A673 (cell line): Measurements from ENCODE around the gene BANK1. TPM values are rescaled to one million over a fixed set of nuclear protein-coding genes. Genes with fewer than 3 reads are reported as not detected.

ENCODE experiments used
- BruUV-seq: library from RNA; stranded (reverse); fragments of 400-500 nt; replicated peaks from 2 replicates; lab custom pipeline; 2021; lab: Mats Ljungman, UMichigan
- CTCF ChIA-PET: fragments of 300-600 bp; sonication (Branson Sonifier 250); formaldehyde crosslinking; loops from one replicate; lab custom pipeline; 2022; ENCODE audit warnings: antibody characterized with exemption; lab: Charles Lee
- POLR2A ChIA-PET: fragments of 300-600 bp; sonication (Branson Sonifier 250); formaldehyde crosslinking; loops from one replicate; lab custom pipeline; 2022; ENCODE audit warnings: antibody characterized with exemption; ENCODE audit not compliant: low non-redundant PET; lab: Charles Lee
- DNase-seq: peaks from one replicate; pipeline ENCODE4 v3.0.0-alpha.2; 2015; ENCODE audit warnings: low spot score
- H3K27ac ChIP-seq: fragments of 200-600 bp; sonication (generic); 2 replicates; pipeline ENCODE4 v1.5.1; 2016; ENCODE audit warnings: mixed run types, low read depth, mild to moderate bottlenecking, mixed read lengths, antibody characterized with exemption, low read length; ENCODE audit not compliant: poor library complexity, severe bottlenecking
- H3K27me3 ChIP-seq: fragments of 200-600 bp; sonication (generic); replicated peaks from 2 replicates; pipeline ENCODE4 v1.6.1; 2017; ENCODE audit warnings: mixed run types, low read depth, mild to moderate bottlenecking, mixed read lengths, antibody characterized with exemption, low read length; ENCODE audit not compliant: insufficient read depth, poor library complexity
- H3K36me3 ChIP-seq: fragments of 200-600 bp; sonication (generic); 2 replicates; pipeline ENCODE4 v1.6.1; 2016; ENCODE audit warnings: mixed run types, mild to moderate bottlenecking, mixed read lengths, antibody characterized with exemption, low read length; ENCODE audit not compliant: insufficient read depth, poor library complexity, severe bottlenecking
- H3K4me1 ChIP-seq: fragments of 200-600 bp; sonication (generic); 2 replicates; pipeline ENCODE4 v1.6.1; 2017; ENCODE audit warnings: mixed run types, mild to moderate bottlenecking, mixed read lengths, antibody characterized with exemption, low read length; ENCODE audit not compliant: insufficient read depth, poor library complexity, severe bottlenecking
- H3K4me3 ChIP-seq: fragments of 200-600 bp; sonication (generic); 2 replicates; pipeline ENCODE4 v1.5.1; 2016; ENCODE audit warnings: low read depth, mixed run types, mild to moderate bottlenecking, mixed read lengths, low read length; ENCODE audit not compliant: poor library complexity, severe bottlenecking
- H3K9me3 ChIP-seq: fragments of 200-600 bp; sonication (generic); 2 replicates; pipeline ENCODE4 v1.6.1; 2016; ENCODE audit warnings: mixed run types, low read depth, mild to moderate bottlenecking, mixed read lengths, antibody characterized with exemption, low read length; ENCODE audit not compliant: poor library complexity, severe bottlenecking
- EZH2 ChIP-seq: fragments of 200-600 bp; sonication (generic); IDR thresholded peaks from 2 replicates; pipeline ENCODE4 v1.6.1; 2017; ENCODE audit warnings: borderline replicate concordance, low read depth, mild to moderate bottlenecking, mixed read lengths, antibody characterized with exemption, low read length; ENCODE audit not compliant: poor library complexity, severe bottlenecking
- intact Hi-C: fragments of 100-400 bp; cut with micrococcal nuclease; formaldehyde crosslinking; loops from one replicate; pipeline ENCODE4 v1.10.0; 2022; ENCODE audit not compliant: unreplicated experiment
- total RNA-seq: library from RNA; stranded (reverse); gene quantifications from 2 replicates; pipeline ENCODE4 v1.2.3, GENCODE V29; 2021
- TF ChIP-seq, protein P1 (sequence below): fragments of 300-800, 200-600 bp; sonication (generic); conservative IDR thresholded peaks from 2 replicates; pipeline ENCODE4 v1.5.1; 2017; ENCODE audit warnings: low read depth, mild to moderate bottlenecking, antibody characterized with exemption, low read length, moderate library complexity, mixed read lengths

Gene BANK1
- total RNA-seq, 1 experiment from 2014 or later = not detected

- Histone ChIP-seq H3K27ac (no peak overlapping the region), H3K36me3 (no peaks in the 10 kb centered on the region), H3K9me3 (no peaks in the 10 kb centered on the region), H3K4me1 (no peaks in the 10 kb centered on the region), H3K27me3 (no peaks in the 10 kb centered on the region), H3K4me3 (no peak overlapping the region)
- POLR2A ChIA-PET = no interaction called here
- DNase-seq = no peak
- intact Hi-C loops = no loop called here
- no peak for TF ChIP-seq EZH2
- TF ChIP-seq, protein P1, sequence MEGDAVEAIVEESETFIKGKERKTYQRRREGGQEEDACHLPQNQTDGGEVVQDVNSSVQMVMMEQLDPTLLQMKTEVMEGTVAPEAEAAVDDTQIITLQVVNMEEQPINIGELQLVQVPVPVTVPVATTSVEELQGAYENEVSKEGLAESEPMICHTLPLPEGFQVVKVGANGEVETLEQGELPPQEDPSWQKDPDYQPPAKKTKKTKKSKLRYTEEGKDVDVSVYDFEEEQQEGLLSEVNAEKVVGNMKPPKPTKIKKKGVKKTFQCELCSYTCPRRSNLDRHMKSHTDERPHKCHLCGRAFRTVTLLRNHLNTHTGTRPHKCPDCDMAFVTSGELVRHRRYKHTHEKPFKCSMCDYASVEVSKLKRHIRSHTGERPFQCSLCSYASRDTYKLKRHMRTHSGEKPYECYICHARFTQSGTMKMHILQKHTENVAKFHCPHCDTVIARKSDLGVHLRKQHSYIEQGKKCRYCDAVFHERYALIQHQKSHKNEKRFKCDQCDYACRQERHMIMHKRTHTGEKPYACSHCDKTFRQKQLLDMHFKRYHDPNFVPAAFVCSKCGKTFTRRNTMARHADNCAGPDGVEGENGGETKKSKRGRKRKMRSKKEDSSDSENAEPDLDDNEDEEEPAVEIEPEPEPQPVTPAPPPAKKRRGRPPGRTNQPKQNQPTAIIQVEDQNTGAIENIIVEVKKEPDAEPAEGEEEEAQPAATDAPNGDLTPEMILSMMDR = no peak
- CTCF ChIA-PET = no interaction called here
- no TSS peak for BruUV-seq
Measured at GRCh38 chr4:102022343-102022742, 231.8 kb downstream of the BANK1 start.

GRCh38 chr4:102027961-102028360 is 237.4 kb downstream of the BANK1 start:
- Histone ChIP-seq H3K4me3 (no peak overlapping the region), H3K9me3 (no peaks in the 10 kb centered on the region), H3K36me3 (no peaks in the 10 kb centered on the region), H3K4me1 (no peaks in the 10 kb centered on the region), H3K27ac (no peak overlapping the region), H3K27me3 (no peaks in the 10 kb centered on the region)
- no peak for DNase-seq
- ChIA-PET CTCF (no interaction called here), POLR2A (no interaction called here)
- BruUV-seq = no TSS peak
- TF ChIP-seq EZH2 = no peak
- TF ChIP-seq, protein P1 = no peak
- intact Hi-C loops = no loop called here

- Histone ChIP-seq H3K9me3 (no peaks in the 10 kb centered on the region), H3K27ac (no peak overlapping the region), H3K4me3 (no peak overlapping the region), H3K4me1 (no peaks in the 10 kb centered on the region), H3K36me3 (no peaks in the 10 kb centered on the region), H3K27me3 (no peaks in the 10 kb centered on the region)
- BruUV-seq = no TSS peak
- no peak for DNase-seq
- intact Hi-C loops = no loop called here
- TF ChIP-seq, protein P1 = no peak
- no peak for TF ChIP-seq EZH2
- ChIA-PET POLR2A (no interaction called here), CTCF (no interaction called here)
Measured at GRCh38 chr4:102031406-102031805, 240.9 kb downstream of the BANK1 start.
